Keratinocyte (primary cell): Measurements from ENCODE around the gene NCKAP5.

ENCODE experiments used
- EZH2 ChIP-seq: IDR thresholded peaks from one replicate; pipeline ENCODE4 v1.6.1; 2012; ENCODE audit warnings: inconsistent platforms, mild to moderate bottlenecking, low read length, moderate library complexity
- TF ChIP-seq, protein P1 (sequence below), 3 experiments: IDR thresholded peaks in 1 of 3; conservative IDR thresholded peaks in 1 of 3; optimal IDR thresholded peaks in 1 of 3; 2 replicates in 2 of 3; 3 replicates in 1 of 3; pipeline versions ENCODE3 to v1.5.1; 2011; ENCODE audit warnings: low read length in 3 of 3, mild to moderate bottlenecking in 3 of 3, moderate library complexity in 2 of 3, control low read depth in 1 of 3, inconsistent platforms in 1 of 3; ENCODE audit not compliant: insufficient read depth in 2 of 3; ENCODE audit errors: extremely low read depth in 1 of 3

DNA sequence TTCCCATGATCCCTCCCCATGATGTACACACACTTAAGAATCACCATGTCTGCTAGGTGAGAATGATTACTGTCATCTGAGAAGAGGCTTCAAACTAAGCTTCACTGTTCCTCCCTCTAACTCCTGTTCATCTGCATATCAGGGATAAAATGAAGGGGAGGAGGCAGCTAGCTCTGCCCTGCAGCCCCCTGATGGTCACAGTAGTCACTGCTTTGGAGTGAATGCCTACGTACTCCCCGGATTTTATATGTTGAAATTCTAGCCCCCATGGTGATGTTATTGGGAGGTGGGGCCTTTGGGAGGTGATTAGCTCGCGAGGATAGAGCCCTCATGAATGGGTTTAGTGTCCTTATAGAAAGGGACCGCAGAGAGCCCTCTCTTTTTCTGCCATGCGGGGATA lies 156.4 kb downstream of the NCKAP5 start:
- TF ChIP-seq, protein P1, sequence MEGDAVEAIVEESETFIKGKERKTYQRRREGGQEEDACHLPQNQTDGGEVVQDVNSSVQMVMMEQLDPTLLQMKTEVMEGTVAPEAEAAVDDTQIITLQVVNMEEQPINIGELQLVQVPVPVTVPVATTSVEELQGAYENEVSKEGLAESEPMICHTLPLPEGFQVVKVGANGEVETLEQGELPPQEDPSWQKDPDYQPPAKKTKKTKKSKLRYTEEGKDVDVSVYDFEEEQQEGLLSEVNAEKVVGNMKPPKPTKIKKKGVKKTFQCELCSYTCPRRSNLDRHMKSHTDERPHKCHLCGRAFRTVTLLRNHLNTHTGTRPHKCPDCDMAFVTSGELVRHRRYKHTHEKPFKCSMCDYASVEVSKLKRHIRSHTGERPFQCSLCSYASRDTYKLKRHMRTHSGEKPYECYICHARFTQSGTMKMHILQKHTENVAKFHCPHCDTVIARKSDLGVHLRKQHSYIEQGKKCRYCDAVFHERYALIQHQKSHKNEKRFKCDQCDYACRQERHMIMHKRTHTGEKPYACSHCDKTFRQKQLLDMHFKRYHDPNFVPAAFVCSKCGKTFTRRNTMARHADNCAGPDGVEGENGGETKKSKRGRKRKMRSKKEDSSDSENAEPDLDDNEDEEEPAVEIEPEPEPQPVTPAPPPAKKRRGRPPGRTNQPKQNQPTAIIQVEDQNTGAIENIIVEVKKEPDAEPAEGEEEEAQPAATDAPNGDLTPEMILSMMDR (optimal IDR thresholded peaks at IDR 0.05 in 1 of 3, IDR thresholded peaks at IDR 0.05 in 1 of 3, conservative IDR thresholded peaks at IDR 0.05 in 1 of 3; ENCODE audit: extremely low read depth in 1 of 3, insufficient read depth in 2 of 3, low read length in 3 of 3): no peak
- TF ChIP-seq EZH2: no peak
